ENCODE results near the gene HDAC4.

Gene HDAC4

GRCh38 chr2:239305771-239306170 lies 95.0 kb downstream of the HDAC4 start:
- no peak for DNase-seq

GRCh38 chr2:239305222-239305575 lies 95.6 kb downstream of the HDAC4 start:
- peak in 1 of 2 experiments; percentile 25 for DNase-seq

- DNase-seq, result no peak
These were observed 96.1 kb downstream of the HDAC4 start for GRCh38 chr2:239304533-239305221.

GRCh38 chr2:239303711-239304532 lies 96.9 kb downstream of the HDAC4 start:
- DNase-seq, result no peak

- DNase-seq, result no peak
These were observed 97.8 kb downstream of the HDAC4 start for GRCh38 chr2:239302808-239303557.

- DNase-seq, result no peak
These were observed 98.6 kb downstream of the HDAC4 start for GRCh38 chr2:239302083-239302807.

- DNase-seq, result no peak
These were observed 99.7 kb downstream of the HDAC4 start for GRCh38 chr2:239300871-239301735.

- no peak for DNase-seq
These were observed 100.6 kb downstream of the HDAC4 start for GRCh38 chr2:239300242-239300641.

GRCh38 chr2:239299218-239299939 lies 101.4 kb downstream of the HDAC4 start:
- peak in 1 of 2 experiments; percentile 29 for DNase-seq

- DNase-seq, result no peak
These were observed 102.6 kb downstream of the HDAC4 start for GRCh38 chr2:239298116-239298804.

- DNase-seq, result no peak
These were observed 103.4 kb downstream of the HDAC4 start for GRCh38 chr2:239297142-239298004.

GRCh38 chr2:239296020-239296932 lies 104.5 kb downstream of the HDAC4 start:
- no peak for DNase-seq

- peak in 1 of 2 experiments; percentile 16 for DNase-seq
These were observed 105.3 kb downstream of the HDAC4 start for GRCh38 chr2:239295377-239296019.

- DNase-seq, result no peak
These were observed 106.2 kb downstream of the HDAC4 start for GRCh38 chr2:239294571-239295054.

- no peak for DNase-seq
These were observed 106.9 kb downstream of the HDAC4 start for GRCh38 chr2:239293775-239294430.

- DNase-seq, result no peak
These were observed 107.7 kb downstream of the HDAC4 start for GRCh38 chr2:239292959-239293774.

Data from NCI-H2081 (cell line).